Thoracic aorta (tissue), 2 donors: ENCODE measurements around the gene RPRD2. TPM values are rescaled to one million over a fixed set of nuclear protein-coding genes. Genes with fewer than 3 reads are reported as not detected.

Source experiments
- ATAC-seq: fragments of 150-250 bp; one replicate; pipeline ENCODE4 v1.8.0; 2017; ENCODE audit warnings: low read depth; ENCODE audit not compliant: insufficient number of reproducible peaks, low FRiP score
- DNase-seq: peaks from one replicate; pipeline ENCODE4 v3.0.0-alpha.2; 2020; ENCODE audit warnings: low spot score
- H3K27ac ChIP-seq, 2 donors: fragments of 200-600 bp; sonication (generic); 1 replicate in 1 of 2; 2 replicates in 1 of 2; pipeline ENCODE4 v1.5.1; 2016; ENCODE audit warnings: mild to moderate bottlenecking in 2 of 2, moderate library complexity in 2 of 2
- H3K27me3 ChIP-seq: fragments of 200-600 bp; sonication (generic); replicated peaks from 2 replicates; pipeline ENCODE4 v1.6.0; 2016; ENCODE audit warnings: mild to moderate bottlenecking; ENCODE audit not compliant: insufficient read depth
- H3K36me3 ChIP-seq: fragments of 200-600 bp; sonication (generic); one replicate; pipeline ENCODE4 v1.5.1; 2016
- H3K4me1 ChIP-seq, 2 donors: fragments of 200-600 bp; sonication (generic); 1 replicate in 1 of 2; 2 replicates in 1 of 2; pipeline versions ENCODE4 v1.5.1 to v1.6.0; 2016; ENCODE audit warnings: low read depth in 2 of 2, mild to moderate bottlenecking in 1 of 2; ENCODE audit not compliant: control insufficient read depth in 1 of 2
- H3K4me3 ChIP-seq: fragments of 200-600 bp; sonication (generic); 2 replicates; pipeline ENCODE4 v1.5.1; 2016; ENCODE audit warnings: mild to moderate bottlenecking
- H3K9me3 ChIP-seq: fragments of 200-600 bp; sonication (generic); 2 replicates; pipeline ENCODE4 v1.5.1; 2016
- total RNA-seq, 2 donors: library from RNA; depleted of rRNA; stranded (reverse); fragments of >200 nt; gene quantifications; one replicate each; pipeline versions ENCODE4 v1.1.0 to v1.2.3, GENCODE V29; 2016
- TF ChIP-seq, protein P1 (sequence below): fragments of 200-600 bp; sonication (generic); IDR thresholded peaks from one replicate; pipeline ENCODE4 v1.5.1; 2019; ENCODE audit warnings: antibody characterized with exemption

Gene RPRD2
- total RNA-seq, 2 donors from 2014 or later = 19.5 to 28.4 TPM

DNA sequence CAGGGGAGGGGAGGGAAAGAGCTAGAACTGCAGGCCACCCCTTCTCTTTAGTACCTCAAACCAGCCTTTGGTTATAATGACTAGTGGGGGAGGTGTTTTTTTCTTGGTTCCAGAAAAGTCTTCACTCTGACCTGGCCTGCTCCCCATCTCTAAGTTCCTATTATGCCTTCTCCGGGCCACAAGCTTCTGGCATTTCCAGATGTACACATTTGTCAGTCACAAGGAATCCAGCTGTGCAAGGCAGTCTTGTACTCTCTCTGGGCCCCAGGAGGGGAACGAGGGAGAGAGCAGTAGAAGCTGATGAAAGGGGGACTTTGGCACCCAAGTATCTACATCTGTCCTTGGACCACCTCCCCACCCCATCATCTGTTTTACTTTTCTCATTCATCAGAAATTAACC lies 148.9 kb downstream of the RPRD2 start:
- H3K36me3 ChIP-seq = no peaks in the 10 kb centered on the region

DNA sequence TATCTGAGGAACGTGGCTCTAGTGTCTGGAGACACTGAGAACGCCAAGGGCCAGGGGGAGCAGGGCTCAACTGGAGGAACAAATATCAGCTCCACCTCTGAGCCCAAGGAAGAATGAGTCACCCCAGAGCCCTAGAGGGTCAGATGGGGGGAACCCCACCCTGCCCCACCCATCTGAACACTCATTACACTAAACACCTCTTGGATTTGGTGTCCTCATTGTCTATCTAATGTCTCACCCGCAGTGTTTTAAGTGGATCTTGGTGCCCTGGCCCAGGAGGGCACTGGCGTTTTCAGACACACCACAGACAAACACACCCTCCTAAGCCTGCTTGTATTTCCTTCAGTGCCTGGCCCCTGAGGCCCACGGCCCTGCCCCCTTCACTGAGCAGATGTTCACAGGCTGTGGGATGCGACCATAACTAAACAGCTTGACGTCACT lies 149.4 kb downstream of the RPRD2 start:
- no peak overlapping the region for H3K4me3 ChIP-seq
- ATAC-seq = no peak
- H3K27me3 ChIP-seq = no peaks in the 10 kb centered on the region
- TF ChIP-seq, protein P1, sequence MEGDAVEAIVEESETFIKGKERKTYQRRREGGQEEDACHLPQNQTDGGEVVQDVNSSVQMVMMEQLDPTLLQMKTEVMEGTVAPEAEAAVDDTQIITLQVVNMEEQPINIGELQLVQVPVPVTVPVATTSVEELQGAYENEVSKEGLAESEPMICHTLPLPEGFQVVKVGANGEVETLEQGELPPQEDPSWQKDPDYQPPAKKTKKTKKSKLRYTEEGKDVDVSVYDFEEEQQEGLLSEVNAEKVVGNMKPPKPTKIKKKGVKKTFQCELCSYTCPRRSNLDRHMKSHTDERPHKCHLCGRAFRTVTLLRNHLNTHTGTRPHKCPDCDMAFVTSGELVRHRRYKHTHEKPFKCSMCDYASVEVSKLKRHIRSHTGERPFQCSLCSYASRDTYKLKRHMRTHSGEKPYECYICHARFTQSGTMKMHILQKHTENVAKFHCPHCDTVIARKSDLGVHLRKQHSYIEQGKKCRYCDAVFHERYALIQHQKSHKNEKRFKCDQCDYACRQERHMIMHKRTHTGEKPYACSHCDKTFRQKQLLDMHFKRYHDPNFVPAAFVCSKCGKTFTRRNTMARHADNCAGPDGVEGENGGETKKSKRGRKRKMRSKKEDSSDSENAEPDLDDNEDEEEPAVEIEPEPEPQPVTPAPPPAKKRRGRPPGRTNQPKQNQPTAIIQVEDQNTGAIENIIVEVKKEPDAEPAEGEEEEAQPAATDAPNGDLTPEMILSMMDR = no peak
- no peaks in the 10 kb centered on the region for H3K9me3 ChIP-seq
- peaks cover 4 to 15% of the 10 kb centered on the region in 2 donors for H3K4me1 ChIP-seq
- H3K36me3 ChIP-seq = no peaks in the 10 kb centered on the region
- no peak overlapping the region for H3K27ac ChIP-seq
- no peak for DNase-seq

More for the DNA sequence above, 148.9 kb downstream of the RPRD2 start:
- TF ChIP-seq, protein P1 = no peak
- no peak for DNase-seq
- ATAC-seq = no peak
- Histone ChIP-seq H3K4me1 (peaks cover 4 to 15% of the 10 kb centered on the region in 2 donors), H3K27ac (no peak overlapping the region), H3K9me3 (no peaks in the 10 kb centered on the region), H3K27me3 (no peaks in the 10 kb centered on the region), H3K4me3 (no peak overlapping the region)

DNA sequence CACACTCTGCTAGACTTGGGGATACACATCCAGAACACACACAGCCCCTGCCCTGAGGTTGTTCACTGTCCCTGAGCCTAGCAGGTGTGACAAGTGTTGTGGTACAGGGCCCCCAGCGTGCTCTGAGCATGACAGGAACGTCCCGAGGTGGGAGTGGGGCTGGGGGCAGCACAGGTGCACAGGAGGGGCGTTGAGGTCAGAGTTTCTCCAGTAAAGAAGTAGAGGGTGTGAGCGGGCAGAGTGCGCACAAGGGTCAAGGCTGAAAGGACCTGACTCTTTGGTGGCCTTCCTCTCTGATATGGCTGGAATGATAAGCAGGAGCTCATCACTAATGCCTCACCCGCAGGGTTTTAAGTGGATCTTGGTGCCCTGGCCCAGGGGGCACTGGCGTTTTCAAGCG lies 150.3 kb downstream of the RPRD2 start:
- no peak for ATAC-seq
- Histone ChIP-seq H3K27me3 (no peaks in the 10 kb centered on the region), H3K27ac (no peak overlapping the region), H3K4me1 (peaks cover 4 to 15% of the 10 kb centered on the region in 2 donors), H3K4me3 (no peak overlapping the region), H3K9me3 (no peaks in the 10 kb centered on the region), H3K36me3 (no peaks in the 10 kb centered on the region)
- TF ChIP-seq, protein P1 = no peak
- no peak for DNase-seq

DNA sequence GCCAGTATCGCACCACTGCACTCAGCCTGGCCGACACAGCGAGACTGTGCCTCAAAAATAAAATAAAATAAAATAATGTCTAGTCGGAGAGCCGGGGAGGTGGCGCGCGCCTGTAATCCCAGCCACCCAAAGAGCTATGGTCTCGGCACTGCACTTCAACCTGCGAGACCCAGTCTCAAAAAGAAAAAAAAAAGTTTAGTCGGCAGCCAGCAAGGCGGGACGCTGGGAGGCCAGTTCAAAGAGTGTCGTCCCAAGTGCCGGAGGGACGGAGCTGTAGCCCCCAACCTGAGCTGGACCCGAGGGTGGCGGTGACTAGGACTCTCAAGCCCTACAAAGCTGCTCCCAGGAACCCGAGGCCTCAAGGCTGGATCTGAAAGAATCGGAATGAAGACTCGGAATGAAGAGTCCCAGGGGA lies 151.0 kb downstream of the RPRD2 start:
- TF ChIP-seq, protein P1 = no peak
- H3K27me3 ChIP-seq = no peaks in the 10 kb centered on the region
- H3K4me3 ChIP-seq = peak overlapping the region; percentile 94
- DNase-seq (no peak), ATAC-seq (no peak)
- H3K27ac ChIP-seq = peak overlapping the region; percentile 2 to 64
- H3K4me1 ChIP-seq = peaks cover 4 to 15% of the 10 kb centered on the region in 2 donors
- no peaks in the 10 kb centered on the region for H3K36me3 ChIP-seq
- no peaks in the 10 kb centered on the region for H3K9me3 ChIP-seq

DNA sequence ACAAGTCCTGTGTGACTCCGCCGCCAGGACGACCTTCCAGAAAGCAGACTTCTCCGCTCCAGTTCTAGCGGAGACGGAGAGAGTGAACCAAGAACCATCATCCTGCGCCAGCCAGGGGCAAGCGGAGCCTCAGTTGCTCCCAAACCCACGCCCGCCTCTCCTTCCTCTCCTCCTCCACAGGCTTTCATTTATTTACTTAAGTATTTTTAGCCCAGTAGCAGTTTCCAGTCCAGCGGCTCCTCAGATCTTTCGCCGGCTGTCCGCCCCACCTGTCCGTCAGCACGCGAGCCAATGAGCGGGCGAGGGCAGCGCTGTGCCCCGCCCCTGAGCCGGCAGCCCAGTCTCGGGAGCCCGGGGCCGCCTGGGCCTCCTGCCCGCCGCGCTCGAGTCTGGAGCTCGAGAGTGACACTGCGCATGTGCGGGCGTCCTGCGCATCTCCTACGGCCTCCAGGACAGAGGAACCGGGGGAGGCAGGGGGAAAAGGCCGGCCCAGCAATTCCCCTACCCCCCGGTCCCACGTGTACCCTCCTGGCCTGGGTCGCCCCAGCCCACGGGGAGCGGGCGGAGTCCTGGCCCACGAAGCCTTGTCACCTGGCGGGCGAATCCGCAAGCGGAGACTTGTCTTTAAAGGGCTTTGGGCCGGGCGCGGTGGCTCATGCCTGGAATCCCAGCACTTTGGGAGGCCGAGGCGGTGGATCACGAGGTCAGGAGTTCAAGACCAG lies 151.5 kb downstream of the RPRD2 start, which contains the start of gene FALEC:
TSS of gene FALEC (plus strand) at position 425 of the 722 bp plus-strand sequence.
- ATAC-seq (peak; percentile 92), DNase-seq (peak; percentile 74)
- H3K27me3 ChIP-seq = no peaks in the 10 kb centered on the region
- H3K9me3 ChIP-seq = no peaks in the 10 kb centered on the region
- TF ChIP-seq, protein P1 = no peak
- H3K4me3 ChIP-seq = peak within 1 kb of the TSS; percentile 94
- H3K27ac ChIP-seq = peak within 1 kb of the TSS; percentile 51 to 64
- peaks cover 4 to 15% of the 10 kb centered on the region in 2 donors for H3K4me1 ChIP-seq
- H3K36me3 ChIP-seq = no peaks in the 10 kb centered on the region
